ENCODE measurements around the gene ERC2.

DNA sequence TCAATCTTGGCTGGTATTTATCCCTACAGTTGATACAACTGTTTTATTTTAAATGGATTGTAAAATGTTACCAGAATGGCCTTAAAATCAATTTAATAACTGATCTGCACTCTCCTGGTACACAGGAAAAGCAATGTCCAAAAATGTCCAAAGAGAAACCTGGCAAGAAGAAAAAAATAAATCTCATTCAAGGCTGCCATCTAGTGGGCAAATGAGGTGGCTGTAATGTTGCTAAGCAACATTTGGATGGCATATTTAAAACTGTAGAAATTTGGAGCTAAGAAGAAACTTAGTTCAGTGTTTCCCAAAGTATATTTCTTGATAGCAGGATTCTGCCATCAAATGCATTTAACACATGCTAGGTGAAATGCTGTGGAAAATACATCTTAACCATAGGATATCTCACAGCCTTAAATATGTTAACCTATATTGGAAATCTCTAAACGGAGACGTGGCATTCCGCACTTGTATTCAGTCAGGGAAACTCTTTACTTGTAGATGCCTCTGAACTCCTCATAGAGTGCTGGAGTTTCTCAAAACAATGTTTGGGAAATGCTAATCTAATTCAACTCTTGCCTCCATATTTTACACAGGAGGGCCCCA is 216.8 kb downstream of the ERC2 start:
- TF ChIP-seq, protein P1, sequence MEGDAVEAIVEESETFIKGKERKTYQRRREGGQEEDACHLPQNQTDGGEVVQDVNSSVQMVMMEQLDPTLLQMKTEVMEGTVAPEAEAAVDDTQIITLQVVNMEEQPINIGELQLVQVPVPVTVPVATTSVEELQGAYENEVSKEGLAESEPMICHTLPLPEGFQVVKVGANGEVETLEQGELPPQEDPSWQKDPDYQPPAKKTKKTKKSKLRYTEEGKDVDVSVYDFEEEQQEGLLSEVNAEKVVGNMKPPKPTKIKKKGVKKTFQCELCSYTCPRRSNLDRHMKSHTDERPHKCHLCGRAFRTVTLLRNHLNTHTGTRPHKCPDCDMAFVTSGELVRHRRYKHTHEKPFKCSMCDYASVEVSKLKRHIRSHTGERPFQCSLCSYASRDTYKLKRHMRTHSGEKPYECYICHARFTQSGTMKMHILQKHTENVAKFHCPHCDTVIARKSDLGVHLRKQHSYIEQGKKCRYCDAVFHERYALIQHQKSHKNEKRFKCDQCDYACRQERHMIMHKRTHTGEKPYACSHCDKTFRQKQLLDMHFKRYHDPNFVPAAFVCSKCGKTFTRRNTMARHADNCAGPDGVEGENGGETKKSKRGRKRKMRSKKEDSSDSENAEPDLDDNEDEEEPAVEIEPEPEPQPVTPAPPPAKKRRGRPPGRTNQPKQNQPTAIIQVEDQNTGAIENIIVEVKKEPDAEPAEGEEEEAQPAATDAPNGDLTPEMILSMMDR (tag by site-specific recombination; IDR thresholded peaks at IDR 0.05): no peak
- TF ChIP-seq ZNF785 (tag by site-specific recombination; IDR thresholded peaks at IDR 0.05) (no peak), ZNF701 (tag by site-specific recombination; IDR thresholded peaks at IDR 0.05) (no peak), ZNF354C (tag by site-specific recombination; IDR thresholded peaks at IDR 0.05; ENCODE audit: borderline replicate concordance, low read depth) (no peak), ZNF175 (tag by site-specific recombination; IDR thresholded peaks at IDR 0.05) (no peak), ZNF146 (tag by site-specific recombination; IDR thresholded peaks at IDR 0.05) (no peak)
- TF ChIP-seq, protein P2, sequence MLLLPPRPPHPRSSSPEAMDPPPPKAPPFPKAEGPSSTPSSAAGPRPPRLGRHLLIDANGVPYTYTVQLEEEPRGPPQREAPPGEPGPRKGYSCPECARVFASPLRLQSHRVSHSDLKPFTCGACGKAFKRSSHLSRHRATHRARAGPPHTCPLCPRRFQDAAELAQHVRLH (tag by site-specific recombination; IDR thresholded peaks at IDR 0.05): no peak
- TF ChIP-seq, protein P3, sequence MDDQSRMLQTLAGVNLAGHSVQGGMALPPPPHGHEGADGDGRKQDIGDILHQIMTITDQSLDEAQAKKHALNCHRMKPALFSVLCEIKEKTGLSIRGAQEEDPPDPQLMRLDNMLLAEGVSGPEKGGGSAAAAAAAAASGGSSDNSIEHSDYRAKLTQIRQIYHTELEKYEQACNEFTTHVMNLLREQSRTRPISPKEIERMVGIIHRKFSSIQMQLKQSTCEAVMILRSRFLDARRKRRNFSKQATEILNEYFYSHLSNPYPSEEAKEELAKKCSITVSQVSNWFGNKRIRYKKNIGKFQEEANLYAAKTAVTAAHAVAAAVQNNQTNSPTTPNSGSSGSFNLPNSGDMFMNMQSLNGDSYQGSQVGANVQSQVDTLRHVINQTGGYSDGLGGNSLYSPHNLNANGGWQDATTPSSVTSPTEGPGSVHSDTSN (CRISPR knock-in tag; IDR thresholded peaks at IDR 0.05): no peak

All from HEK293 (cell line).